Cortex of kidney (tissue), 1 donor: ENCODE data around the gene NRG3.

Experiments used
- DNase-seq: peaks from one replicate; lab custom pipeline; 2025; lab: John Stamatoyannopoulos, UW

Gene NRG3

DNA sequence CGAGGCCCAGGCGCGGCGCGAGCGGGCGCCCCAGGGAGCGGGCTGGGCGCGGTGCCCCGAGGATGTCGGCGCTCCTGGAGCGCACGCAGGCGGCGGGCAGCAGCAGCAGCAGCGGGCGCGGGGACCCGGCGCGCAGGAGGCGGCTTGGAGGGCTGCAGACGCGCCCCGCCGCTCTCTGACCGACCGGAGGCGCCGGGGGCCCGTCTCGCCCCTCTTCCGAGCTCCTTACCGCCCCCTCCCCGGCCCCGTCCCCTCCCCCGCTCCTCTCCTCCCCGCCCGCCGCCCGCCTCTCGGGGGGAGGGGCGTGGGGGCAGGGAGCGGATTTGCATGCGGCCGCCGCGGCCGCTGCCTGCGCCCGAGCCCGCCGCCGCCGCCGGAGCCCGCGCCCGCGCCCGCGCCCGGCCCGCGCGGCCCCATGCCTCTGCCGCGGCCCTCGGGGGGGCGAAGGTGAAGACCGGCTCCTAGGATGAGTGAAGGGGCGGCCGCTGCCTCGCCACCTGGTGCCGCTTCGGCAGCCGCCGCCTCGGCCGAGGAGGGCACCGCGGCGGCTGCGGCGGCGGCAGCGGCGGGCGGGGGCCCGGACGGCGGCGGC, at the start of gene NRG3:
TSS of gene NRG3 (plus strand) at position 320 of the 592 bp plus-strand sequence.
- no peak for DNase-seq

DNA sequence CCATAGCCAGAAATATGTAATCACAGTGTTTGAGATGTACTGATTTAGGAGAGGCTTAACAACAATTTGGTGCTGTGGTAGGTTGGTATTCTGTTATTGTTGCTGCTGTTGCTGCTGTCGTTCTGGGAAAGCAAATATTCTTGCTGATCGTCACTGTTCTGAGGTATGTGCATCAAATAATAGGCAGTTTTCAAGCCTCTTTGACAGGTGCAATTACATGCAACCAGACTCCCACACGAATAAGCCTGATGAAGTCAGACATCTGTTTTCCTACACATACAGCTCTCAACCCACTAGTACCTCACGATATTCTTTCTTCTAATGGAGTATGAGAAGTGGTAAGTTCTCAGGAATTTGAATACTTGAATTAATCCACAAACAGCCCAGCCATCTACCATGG, 46.7 kb upstream of the NRG3 start:
- no peak for DNase-seq

DNA sequence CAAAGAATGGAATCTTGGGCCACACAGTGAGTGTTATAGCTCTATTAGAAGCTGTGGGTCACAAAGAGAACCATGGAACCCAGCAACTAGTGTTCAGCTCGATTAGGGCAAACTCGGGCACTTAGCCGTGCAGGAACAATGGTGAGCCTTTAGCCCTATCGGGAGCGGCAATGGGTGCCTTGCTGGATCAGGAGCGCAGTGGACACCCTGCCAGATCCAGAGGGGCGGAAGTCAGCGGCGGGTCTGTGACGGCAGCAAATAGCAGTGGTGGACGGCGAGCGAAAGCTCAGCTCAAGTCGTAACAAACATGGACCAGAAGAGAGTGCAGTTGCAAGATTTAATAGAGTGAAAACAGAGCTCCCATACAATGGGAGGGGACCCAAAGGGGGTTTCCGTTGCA, 43.9 kb upstream of the NRG3 start:
- no peak for DNase-seq

DNA sequence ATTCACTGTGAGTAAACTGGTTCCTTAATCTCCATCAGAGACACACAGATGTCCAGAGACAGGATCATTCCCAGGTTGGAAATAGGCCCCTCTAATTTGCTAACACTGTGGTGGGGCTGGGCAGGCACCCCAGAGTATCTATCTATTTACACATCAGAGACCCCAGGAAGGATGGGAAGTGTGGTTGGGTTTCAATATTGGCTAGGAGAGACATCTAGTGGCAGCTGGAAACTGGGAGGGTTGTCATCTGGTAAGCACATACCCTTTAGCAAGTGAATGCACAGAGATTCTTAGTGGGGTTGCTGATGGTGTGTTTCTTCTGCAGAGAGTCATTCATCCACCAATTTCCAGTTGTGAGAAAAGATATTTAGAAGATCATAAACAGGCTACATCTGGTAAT, 36.0 kb upstream of the NRG3 start:
- DNase-seq: no peak

DNA sequence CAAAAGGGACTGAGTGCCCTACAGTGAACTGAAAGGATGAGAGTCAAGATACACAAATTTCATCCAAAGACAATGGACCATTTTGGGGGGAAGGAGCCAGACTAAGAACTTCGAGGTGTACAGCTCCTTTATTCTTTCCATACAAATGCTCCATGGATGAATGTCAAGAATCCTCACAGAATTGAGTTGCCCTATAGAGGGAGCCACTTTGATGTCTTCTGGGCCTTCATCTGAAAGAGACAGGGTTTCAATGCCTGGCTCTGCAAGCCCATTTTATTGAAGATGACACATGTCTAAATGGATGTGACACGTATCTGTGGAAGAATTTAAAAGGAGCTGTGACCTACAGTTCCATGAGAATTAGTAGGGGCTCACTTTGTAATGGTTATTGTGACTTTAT, 32.0 kb upstream of the NRG3 start:
- DNase-seq: no peak

DNA sequence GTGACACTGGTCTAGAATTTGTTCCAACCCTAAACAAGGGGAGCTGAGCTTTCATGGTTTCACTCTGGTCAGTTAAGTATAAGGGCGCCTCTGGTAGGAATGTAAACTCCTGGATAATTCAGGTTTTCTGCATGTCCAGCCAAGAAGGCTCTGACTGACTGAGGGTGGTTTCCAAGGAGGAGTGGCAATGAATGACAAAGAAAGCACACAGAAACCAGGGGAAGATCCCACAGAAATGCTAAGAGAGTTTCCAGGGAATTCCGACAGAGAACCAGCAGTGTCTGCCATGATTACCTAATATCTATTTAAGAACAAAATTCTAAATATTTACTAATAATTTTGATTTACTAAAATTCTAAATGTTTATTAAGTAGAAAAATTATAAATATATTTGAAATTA, 27.3 kb upstream of the NRG3 start:
- no peak for DNase-seq

DNA sequence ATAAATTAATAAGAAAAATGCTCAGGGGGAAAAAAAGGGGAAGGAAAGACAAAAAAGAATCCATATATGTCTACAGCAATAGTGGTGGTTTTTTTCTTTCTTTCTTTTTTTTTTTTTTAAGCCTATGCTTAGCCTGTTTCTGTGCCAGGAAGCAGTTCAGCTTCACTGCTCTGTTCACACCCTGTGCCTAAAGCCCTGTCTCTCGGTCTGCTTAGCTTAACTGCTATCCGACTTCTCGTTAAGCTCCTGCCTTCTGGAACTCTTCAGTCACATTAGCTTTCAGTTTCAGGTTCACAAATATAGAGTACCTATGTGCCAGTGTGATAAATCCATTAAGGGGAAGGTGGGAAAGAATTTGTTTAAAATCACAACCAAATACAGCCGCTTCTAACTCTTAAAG, 26.5 kb upstream of the NRG3 start:
- no peak for DNase-seq

DNA sequence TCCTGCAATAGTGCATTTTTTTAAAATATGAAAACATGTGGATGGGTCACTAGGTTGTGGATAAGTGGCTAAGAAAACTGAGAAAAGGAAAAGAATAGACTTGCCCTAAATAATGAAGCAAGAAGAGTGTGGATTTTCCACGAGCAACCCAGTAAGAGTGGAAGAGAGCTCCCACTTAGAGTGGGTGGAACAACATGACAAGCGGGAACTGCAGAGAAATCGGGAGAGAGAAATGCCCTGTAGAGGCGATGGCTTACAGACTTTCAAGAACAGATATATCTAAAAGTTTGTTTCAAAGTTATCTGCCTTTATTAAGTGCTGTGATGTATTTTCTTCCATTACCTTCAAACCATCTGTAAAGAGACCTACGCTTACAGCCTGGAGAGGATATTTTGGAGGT, 26.1 kb upstream of the NRG3 start:
- no peak for DNase-seq

DNA sequence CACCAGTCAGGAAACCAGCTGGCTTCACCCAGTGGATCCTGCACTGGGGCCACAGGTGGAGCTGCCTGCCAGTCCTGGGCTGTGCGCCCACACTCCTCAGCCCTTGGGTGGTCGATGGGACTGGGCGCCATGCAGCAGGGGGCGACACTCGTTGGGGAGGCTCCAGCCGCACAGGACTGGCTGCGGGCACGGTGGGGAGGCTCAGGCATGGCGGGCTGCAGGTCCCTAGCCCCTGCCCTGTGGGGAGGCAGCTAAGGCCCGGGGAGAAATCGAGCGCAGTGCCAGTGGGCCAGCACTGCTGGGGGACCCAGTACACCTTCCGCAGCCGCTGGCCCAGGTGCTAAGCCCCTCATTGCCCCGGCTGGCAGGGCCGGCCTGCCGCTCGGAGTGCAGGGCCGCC, 12.4 kb upstream of the NRG3 start:
- DNase-seq: no peak

DNA sequence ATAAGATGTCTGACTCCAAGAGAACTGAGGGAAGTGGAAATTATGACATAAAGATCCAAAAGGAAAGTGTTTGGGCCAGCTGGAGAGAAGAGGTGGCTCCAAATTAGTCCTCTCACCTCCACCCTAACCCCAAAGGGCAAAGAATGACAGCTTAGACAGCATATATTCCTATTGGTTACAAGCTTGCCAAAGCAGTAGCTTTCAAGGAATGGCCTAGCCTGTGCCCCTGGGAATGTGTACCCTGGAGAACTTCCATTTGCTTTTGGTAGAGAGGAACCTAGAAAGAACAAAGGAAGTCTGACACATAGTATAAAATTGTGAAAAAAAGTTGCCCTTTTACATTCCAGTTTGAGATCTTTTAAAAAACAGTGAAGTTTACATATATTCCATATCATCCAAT, 11.2 kb upstream of the NRG3 start:
- no peak for DNase-seq

DNA sequence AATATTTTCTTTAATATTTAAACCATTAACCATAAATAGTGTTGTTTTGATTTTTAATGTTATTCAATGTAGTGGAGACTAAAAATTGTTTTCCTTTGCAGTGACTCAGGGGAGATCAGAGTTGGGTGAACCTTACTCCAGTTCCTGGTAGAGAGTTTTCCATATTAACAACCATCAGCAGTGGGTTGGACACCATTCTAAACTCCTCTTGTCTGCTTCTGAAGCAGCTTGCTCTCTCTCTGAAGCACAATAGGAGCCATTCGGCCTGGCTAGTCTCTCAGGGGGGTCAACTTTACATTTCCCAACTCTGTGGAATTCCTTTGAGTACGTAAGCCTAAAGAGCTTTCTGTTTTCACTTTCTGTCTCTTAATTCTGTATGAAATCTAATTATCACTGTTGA, 9.4 kb upstream of the NRG3 start:
- no peak for DNase-seq

DNA sequence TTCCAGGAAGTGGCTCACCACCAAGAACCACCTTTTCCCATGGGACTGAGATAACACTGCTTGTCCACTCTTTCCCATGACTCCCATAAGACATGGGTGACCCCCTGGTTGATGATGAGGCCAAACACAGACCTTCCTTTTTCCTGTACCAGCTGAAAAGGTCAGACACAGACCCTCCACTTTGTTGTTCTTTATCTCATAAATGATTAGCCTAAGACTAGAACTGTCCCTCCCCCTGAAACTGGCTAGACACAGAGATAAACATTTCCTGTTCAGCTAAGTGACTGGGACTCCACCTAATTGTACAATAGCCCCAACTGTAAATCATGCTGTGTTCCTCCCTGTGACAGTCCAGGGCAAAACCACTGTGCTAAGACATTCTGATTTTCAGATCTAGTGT, 8.2 kb upstream of the NRG3 start:
- no peak for DNase-seq

DNA sequence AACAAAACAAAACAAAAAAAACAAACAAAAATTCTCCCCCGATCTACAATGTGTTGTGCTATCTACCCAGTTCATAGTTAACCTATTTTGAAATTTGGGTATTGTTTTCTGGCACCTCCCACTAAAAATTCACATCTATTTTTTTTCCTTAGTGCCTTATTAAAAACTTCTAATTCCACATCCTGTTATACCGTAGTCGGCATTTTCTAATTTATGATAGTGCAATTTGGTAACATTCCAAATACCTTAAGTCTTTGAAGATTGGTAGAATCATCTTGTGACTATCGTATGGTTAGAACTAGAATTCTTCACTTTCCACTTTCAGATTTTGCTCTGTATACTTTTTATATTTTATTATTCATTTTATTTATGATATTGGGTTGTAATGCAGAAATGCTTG, 4.5 kb upstream of the NRG3 start:
- no peak for DNase-seq

DNA sequence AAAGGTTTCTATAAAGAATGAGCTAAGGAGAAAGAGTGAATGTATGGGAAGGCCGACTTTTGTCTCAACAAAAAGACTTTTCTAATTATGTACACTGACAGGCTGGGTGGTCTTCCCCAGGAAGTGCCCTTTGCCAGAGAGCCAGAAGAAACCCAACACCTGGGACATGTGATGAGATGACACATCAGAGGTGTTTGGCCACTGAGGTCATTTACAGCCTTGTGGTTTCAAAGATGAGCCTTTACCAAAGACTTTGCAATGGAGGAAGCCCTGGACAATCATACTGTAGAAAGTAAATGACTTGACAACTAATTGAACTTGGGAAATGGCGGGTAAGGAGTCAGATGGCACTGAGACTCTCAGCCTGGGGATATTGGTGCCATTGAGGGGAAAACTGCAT, 3.4 kb upstream of the NRG3 start:
- no peak for DNase-seq

DNA sequence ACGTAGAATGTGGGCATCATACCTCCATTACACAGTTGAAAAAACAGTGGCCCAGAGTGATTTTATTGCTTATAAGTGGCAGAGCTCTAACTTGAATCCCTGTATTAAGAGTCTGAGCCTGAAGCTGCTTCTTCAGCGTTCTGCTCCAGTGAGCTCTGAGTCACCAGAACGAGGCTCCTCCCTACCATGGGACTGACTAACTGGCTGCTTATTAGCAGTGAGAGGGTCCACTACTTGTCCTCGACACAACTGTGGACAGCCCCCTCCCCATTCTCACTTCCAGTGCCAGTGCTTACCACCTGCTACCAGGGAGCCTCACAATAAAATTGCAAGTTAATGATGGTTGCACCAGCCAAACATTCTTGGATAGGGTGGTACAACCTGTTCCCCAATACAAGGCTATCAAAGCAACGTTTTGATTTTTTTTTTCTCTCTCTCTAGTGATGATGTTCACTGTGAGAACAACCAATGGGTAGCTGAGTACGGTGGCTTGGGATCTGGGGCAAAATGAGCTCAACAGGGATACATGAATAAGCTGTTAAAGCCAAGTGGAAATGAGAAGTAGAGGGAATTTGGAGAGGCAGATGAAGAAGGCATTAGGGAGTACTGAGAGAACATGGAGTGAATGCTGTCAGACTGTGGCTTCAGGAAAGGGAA, 2.7 kb upstream of the NRG3 start:
- DNase-seq: no peak

DNA sequence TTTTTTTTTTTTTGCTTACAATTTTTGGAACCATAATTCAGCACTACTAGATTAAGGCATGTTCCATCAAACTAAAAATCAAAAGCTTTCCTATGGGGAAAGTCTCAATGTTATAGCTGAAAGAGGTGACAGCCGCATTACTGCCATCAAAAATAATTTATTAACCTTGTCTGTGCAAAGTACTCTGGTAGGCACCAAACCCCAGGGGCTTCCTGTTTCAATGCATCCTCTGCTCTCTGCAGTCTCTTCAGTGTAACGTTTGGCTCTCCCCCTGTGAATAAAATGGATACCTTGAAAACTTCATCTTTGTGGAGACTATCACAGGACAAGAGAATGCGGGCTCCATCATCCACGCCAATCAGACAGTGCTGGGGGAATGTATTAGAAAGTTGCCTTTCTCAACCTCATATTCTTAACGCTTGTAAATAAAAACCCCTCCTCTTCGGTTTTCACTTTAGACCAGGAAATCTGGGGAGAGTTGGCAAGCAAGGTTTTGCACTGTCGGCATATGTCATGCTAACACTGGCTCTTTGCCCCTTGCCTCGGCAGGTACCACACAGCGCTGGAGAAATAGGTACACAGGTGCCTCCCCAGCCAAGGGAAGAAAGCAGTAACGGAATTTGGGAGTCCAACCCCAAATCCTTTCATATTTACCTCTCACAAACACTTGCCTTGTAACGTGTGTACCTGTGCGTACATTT, 1.6 kb upstream of the NRG3 start:
- DNase-seq: no peak

DNA sequence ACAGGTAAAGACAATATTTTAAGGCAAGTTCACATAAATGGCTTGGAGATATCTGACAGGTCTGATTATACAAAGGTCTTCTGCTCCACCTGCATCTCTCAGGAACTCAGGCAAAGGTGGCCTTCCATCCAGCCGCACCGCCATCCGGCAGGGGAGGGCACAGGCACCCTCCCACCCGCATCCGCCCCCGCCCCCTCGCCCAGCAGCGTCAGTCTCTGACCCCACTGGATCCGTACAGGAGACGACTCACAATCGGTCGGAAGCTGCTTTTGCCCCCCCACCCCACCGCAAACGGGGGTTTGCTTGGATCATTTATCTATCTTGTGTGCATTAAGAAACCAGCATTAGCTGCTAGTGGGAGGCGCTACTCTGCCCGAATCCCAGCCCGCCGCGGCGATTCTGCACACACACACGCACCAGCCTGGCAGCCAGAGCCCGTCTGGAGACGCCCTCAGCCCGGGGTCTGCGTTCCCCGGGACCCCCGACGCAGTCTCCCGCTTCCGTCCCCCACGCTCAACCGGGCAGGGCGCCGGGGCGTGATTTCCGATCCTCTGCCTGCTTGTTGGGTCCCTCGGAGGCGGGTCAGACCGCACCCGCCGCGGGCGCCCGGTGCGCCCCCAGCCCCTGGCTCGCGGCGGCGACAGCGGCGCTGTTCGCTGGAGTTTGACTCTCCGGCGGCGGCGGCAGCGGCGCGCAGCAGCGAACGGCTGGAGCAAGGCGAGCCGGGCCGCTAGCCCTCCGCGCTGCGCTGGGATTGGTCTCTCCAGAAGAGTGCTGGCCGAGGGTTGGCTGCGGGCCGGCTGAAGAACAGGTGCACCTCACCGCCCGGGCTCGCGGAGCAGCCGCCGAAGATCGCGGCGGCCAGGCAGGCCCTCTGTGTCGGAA, 820 bp upstream of the NRG3 start:
- no peak for DNase-seq

DNA sequence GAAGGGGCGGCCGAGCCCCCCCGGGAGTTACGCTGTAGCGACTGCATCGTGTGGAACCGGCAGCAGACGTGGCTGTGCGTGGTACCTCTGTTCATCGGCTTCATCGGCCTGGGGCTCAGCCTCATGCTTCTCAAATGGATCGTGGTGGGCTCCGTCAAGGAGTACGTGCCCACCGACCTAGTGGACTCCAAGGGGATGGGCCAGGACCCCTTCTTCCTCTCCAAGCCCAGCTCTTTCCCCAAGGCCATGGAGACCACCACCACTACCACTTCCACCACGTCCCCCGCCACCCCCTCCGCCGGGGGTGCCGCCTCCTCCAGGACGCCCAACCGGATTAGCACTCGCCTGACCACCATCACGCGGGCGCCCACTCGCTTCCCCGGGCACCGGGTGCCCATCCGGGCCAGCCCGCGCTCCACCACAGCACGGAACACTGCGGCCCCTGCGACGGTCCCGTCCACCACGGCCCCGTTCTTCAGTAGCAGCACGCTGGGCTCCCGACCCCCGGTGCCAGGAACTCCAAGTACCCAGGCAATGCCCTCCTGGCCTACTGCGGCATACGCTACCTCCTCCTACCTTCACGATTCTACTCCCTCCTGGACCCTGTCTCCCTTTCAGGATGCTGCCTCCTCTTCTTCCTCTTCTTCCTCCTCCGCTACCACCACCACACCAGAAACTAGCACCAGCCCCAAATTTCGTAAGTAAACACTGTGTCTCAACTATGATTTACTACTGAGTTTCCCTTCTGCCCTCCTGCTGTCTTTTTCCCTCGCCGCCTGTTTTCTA, 666 bp downstream of the NRG3 start:
- no peak for DNase-seq

DNA sequence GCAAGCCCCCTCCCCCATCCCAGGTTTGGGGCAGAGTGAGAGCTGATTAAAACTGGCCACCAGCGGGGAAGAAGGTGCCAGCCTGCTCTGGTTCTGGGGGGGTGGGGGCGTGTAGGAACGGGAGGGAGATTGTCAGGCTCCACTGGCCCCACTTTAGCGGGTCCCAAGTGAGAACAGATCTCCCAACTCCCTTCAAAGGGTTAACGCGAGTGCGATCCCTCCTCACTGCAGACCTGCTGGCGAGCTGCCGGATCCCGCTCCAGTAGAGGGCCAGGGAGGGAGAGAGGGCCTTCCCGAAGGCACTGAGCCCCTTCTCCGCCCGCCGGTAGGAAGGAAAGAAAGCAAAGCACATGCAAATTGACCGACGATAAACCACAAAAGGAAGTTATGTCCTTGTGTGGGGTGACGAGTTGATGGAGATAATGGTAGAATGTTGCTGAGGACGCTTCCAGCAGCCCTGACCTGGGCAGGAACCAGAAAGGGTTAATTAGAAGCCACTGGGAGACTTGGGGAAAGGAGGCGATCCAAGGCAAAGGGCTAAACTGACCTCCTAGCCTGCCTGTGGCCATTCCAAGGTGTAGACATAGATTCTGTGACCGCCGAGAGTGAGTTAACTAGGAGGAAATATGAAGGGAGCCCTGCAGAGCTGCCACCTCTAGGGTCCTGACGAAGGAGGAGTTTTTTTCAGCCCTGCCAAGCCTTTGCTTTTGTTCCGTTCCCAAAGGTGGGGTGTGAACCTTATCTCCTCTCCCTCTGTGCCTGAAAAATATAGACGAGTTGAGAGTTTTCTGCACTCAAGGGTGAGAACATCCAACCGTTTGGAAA, 1.5 kb downstream of the NRG3 start:
- DNase-seq: no peak

DNA sequence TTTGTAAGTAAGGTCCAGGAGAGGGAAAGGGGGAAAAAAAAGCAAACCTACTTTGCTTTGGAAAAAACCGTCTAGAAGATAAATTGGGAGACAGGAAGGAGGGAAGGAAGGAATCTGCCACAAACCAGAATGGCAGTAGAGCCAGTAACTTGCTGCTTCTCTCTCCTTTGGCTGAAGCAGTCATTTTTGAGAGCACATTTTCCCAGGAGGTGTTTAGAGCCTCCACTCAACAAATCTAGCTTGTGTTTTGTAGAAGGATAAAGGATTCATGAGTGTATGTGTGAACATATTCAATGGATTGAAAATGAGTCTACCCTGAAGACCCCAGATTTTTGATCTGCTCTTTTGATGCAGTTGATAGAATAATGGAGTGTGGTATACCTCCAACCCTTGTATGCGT, 2.6 kb downstream of the NRG3 start:
- no peak for DNase-seq

DNA sequence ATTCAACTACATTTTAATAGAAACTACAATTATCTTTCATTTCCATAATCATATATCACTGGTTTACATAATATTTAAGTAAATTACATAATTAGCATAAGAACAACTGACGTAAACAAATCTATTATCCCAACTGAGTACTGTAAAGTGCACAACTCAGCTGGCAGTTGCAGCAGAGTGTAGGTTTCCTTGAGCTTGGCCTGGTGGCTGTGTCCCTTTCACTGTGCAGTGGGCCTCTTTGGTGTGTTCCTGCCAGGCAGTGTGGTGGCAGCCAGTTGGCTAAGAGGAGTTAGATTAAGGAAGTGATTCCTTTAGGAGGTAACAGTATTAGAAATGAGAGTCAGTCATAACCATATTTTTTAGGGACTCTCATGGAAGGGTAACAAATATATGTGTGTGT, 7.0 kb downstream of the NRG3 start:
- no peak for DNase-seq
